AG08396 (cell line): ENCODE measurements around the gene KSR1.
"Not testable (repeated sequence)": the region's sequence is repeated elsewhere in the genome, so short reads cannot be mapped to it uniquely, and the experiment has no call there.

ENCODE experiments used
- DNase-seq: peaks from one replicate; pipeline ENCODE4 v3.0.0; 2012; ENCODE audit warnings: low spot score, mixed read lengths

Gene KSR1

GRCh38 chr17:27634776-27635175 is 178.5 kb downstream of the KSR1 start:
- DNase-seq: no peak

- no peak for DNase-seq
Measured at GRCh38 chr17:27635275-27635823, 179.1 kb downstream of the KSR1 start.

GRCh38 chr17:27636005-27636520 is 179.8 kb downstream of the KSR1 start:
- not testable (repeated sequence) for DNase-seq

- DNase-seq: not testable (repeated sequence)
Measured at GRCh38 chr17:27637818-27638217, 181.6 kb downstream of the KSR1 start.

- DNase-seq: not testable (repeated sequence)
Measured at GRCh38 chr17:27638415-27638914, 182.2 kb downstream of the KSR1 start.

- no peak for DNase-seq
Measured at GRCh38 chr17:27640790-27641189, 184.5 kb downstream of the KSR1 start.

- no peak for DNase-seq
Measured at GRCh38 chr17:27644586-27644985, 188.3 kb downstream of the KSR1 start.

GRCh38 chr17:27645621-27646020 is 189.4 kb downstream of the KSR1 start:
- DNase-seq: not testable (repeated sequence)

GRCh38 chr17:27646232-27646631 is 190.0 kb downstream of the KSR1 start:
- no peak for DNase-seq

GRCh38 chr17:27647765-27648164 is 191.5 kb downstream of the KSR1 start:
- DNase-seq: no peak

- DNase-seq: not testable (repeated sequence)
Measured at GRCh38 chr17:27649111-27649571, 192.9 kb downstream of the KSR1 start.

GRCh38 chr17:27649929-27650328 is 193.7 kb downstream of the KSR1 start:
- DNase-seq: no peak

GRCh38 chr17:27650836-27651235 is 194.6 kb downstream of the KSR1 start:
- no peak for DNase-seq

- DNase-seq: peak; percentile 24
Measured at GRCh38 chr17:27651411-27652345, 195.4 kb downstream of the KSR1 start.

- DNase-seq: not testable (repeated sequence)
Measured at GRCh38 chr17:27653449-27653971, 197.3 kb downstream of the KSR1 start.

GRCh38 chr17:27654136-27654535 is 197.9 kb downstream of the KSR1 start:
- no peak for DNase-seq

- DNase-seq: peak; percentile 79
Measured at GRCh38 chr17:27654654-27655524, 198.6 kb downstream of the KSR1 start.

- not testable (repeated sequence) for DNase-seq
Measured at GRCh38 chr17:27655525-27656111, 199.4 kb downstream of the KSR1 start.

GRCh38 chr17:27656620-27657019 is 200.4 kb downstream of the KSR1 start:
- not testable (repeated sequence) for DNase-seq

GRCh38 chr17:27657620-27658019 is 201.4 kb downstream of the KSR1 start:
- DNase-seq: no peak

- no peak for DNase-seq
Measured at GRCh38 chr17:27659683-27660082, 203.4 kb downstream of the KSR1 start.
